IPS-15b (cell line): ENCODE results near the gene SLC35E4.

ENCODE experiments used
- H3K27me3 ChIP-seq: one replicate; pipeline ENCODE4 v1.6.1; 2013; ENCODE audit warnings: low read length; ENCODE audit not compliant: control insufficient read depth, insufficient read depth
- H3K36me3 ChIP-seq: one replicate; pipeline ENCODE4 v1.6.1; 2013; ENCODE audit warnings: low read length; ENCODE audit not compliant: control insufficient read depth, insufficient read depth
- H3K4me1 ChIP-seq: one replicate; pipeline ENCODE4 v1.6.1; 2013; ENCODE audit warnings: mild to moderate bottlenecking, low read length; ENCODE audit not compliant: control insufficient read depth, insufficient read depth
- H3K4me3 ChIP-seq: one replicate; pipeline ENCODE4 v1.5.1; 2013; ENCODE audit warnings: low read depth, low read length
- H3K9ac ChIP-seq: one replicate; pipeline ENCODE4 v1.6.1; 2013; ENCODE audit warnings: low read depth, mild to moderate bottlenecking, low read length
- H3K9me3 ChIP-seq: one replicate; pipeline ENCODE4 v1.6.1; 2013; ENCODE audit warnings: mild to moderate bottlenecking, low read length; ENCODE audit not compliant: control insufficient read depth, insufficient read depth

Gene SLC35E4

DNA sequence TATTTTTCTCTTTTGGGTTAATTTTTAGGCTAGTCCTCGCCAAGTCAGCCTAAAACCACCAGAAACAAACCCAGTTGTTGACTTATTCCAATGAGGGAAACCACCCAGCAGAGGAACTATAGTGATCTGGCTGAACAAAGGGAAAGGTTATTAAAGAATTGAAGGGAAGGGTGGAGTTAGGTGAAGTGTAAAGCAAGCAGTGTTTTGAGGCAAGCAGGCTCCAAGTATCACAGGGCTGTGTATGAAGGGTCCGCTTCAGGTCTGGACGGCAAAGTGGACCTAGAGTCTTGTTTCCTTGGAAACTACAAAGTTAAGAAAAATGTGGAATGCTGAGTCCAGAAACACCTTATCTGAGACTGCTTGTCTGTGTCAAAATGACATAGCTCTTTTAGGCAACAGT, 31.8 kb upstream of the SLC35E4 start:
- Histone ChIP-seq H3K9me3 (no peaks in the 10 kb centered on the region), H3K4me1 (no peaks in the 10 kb centered on the region)

DNA sequence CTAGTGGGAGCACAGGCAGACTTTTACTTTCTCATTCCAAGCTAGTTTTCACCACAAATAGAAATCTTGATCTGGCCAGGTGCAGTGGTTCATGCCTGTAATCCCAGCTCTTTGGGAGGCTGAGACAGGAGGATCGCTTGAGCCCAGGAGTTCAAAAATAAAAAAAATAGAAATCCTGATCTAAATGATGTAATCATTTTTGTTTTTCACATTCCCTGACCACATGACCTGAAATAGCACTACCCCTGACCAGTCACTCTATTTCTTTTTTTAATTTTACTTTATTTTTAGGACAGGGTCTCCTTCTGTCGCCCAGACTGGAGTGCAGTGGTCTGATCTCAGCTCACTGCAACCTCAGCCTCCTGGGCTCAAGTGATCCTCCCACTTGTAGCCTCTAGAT, 30.9 kb upstream of the SLC35E4 start:
- Histone ChIP-seq H3K36me3 (no peaks in the 10 kb centered on the region), H3K4me3 (no peak overlapping the region), H3K4me1 (no peaks in the 10 kb centered on the region), H3K9ac (no peak overlapping the region), H3K9me3 (no peaks in the 10 kb centered on the region), H3K27me3 (no peaks in the 10 kb centered on the region)

More for the DNA sequence above, 31.8 kb upstream of the SLC35E4 start:
- no peak overlapping the region for H3K4me3 ChIP-seq
- H3K36me3 ChIP-seq: no peaks in the 10 kb centered on the region
- no peaks in the 10 kb centered on the region for H3K27me3 ChIP-seq
- H3K9ac ChIP-seq: no peak overlapping the region

DNA sequence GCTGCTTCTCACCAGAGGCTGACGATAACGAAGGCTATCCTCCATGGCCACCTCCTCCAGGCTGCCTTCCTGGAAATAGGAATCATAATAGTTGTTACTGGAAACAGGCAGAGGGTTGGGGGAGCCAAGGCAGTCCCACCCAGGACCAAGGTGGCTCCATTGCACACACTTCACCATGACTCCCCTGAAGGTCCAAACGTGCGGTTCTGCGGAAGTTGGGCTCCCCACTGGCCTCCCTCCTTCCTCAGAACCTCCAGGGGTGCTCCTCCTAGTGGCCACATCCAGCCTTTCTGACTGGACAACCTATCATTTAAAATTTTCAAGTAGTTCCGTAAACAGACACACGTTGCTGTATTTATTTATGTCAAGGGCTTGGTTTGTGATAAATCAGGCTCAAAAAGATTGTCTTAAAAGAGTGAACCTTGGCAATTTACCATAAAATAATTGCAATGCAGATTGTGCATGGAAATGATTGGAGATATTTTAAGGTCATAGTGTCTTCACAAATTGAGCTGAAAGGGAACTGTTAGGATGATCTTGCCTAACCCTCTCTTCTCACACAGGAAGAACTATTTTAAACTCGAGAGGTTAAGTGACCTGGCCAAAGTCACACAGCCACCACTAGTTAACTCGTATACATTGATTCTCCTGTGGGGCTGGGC, 30.0 kb upstream of the SLC35E4 start:
- no peaks in the 10 kb centered on the region for H3K27me3 ChIP-seq
- H3K4me1 ChIP-seq: no peaks in the 10 kb centered on the region
- no peak overlapping the region for H3K4me3 ChIP-seq
- H3K9ac ChIP-seq: peak overlapping the region; percentile 38
- H3K36me3 ChIP-seq: peaks cover 5% of the 10 kb centered on the region
- no peaks in the 10 kb centered on the region for H3K9me3 ChIP-seq

DNA sequence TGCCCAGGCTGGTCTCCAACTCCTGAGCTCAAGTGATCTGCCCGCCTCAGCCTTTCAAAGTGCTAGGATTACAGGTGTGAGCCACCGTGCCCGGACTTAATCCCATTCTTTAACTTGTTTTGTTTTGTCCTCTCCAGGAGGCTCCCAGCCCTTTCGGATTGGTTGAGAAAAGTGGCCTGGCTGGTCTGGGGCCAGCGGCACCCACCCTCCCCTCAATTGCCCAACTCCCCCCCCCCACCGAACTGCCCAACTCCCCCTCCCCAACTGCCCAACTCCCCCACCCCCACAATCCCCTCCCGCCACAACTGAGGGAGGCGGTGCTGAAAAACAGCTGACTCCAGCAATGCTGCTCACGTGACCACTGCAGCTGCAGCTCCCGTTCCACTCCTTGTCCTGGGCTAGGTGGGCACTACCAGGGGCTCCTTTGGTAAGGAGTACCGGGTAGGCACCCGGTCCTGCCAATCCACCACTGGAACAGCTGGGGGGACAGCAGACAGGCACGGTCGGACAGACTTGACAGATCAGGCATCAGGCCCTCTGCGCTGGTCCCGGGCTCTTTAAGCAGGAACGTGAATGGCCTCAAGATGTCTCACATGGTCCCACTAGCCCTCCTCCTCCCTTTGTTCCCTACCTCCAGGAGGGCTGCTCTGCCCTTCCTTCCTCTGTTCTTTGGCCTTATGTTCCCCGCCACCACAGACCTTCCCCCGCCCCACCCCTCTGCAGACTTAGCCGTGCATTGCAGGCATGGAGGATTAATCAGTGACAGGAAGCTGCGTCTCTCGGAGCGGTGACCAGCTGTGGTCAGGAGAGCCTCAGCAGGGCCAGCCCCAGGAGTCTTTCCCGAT, 28.9 kb upstream of the SLC35E4 start, which contains the start of gene TCN2:
Gene TCN2 (plus strand): TSS at position 720 of the 845 bp plus-strand sequence. CDS start 158 bp downstream, outside the sequence.
- H3K4me1 ChIP-seq: no peaks in the 10 kb centered on the region
- H3K9ac ChIP-seq: no peak within 1 kb of the TSS
- no peaks in the 10 kb centered on the region for H3K27me3 ChIP-seq
- H3K36me3 ChIP-seq: peaks cover 7% of the 10 kb centered on the region
- H3K4me3 ChIP-seq: peak within 1 kb of the TSS; percentile 64
- H3K9me3 ChIP-seq: no peaks in the 10 kb centered on the region

DNA sequence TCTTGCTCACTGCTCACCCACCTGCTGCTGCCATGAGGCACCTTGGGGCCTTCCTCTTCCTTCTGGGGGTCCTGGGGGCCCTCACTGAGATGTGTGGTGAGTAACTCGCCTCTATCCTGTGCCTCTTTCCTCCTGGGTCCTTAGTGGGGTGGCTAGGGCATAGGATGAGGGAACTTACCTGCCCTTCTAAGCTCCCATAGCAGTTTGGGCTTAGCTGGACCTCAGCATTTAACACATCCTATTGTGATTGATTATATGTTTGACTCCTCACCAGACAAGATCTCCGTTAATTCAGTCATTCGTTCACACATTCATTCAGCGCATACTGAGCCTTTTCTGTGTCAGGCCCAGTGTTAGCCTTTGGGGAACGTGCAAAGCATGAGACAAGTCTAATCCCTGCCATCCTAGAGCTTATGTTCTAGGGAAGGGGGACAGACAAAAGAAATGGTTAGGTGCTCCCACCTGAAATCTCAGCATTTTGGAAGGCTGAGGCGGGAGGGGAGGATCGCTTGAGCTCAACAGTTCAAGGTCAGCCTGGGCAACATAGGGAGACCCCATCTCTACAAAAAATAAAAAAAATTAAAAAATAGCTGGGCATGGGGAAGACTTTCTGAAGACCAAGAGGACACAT, 28.2 kb upstream of the SLC35E4 start:
- Histone ChIP-seq H3K36me3 (peaks cover 8% of the 10 kb centered on the region), H3K9ac (no peak overlapping the region), H3K9me3 (no peaks in the 10 kb centered on the region), H3K4me1 (no peaks in the 10 kb centered on the region), H3K27me3 (no peaks in the 10 kb centered on the region), H3K4me3 (peak overlapping the region; percentile 64)

DNA sequence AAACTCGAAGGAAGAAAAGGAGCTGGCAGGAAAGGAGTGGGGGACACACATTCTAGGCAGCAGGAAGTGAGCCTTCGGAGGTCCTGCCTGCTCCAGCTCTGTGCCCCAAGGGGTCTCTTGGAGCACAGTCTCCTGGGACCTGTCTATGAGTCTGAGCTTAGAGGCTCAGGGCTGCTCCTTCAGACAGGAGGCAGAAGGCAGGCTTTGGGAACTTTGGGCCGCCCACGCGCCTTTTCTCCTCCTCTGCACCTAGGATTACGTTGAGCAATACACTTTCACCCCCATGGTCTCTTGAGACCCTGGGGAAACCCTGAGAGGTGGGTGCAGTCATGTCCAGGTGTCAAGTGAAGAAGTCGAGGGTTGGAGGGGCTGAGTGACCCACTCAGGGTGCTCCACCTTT, 27.6 kb upstream of the SLC35E4 start:
- Histone ChIP-seq H3K4me1 (no peaks in the 10 kb centered on the region), H3K4me3 (no peak overlapping the region), H3K9me3 (no peaks in the 10 kb centered on the region), H3K36me3 (peaks cover 8% of the 10 kb centered on the region), H3K9ac (no peak overlapping the region), H3K27me3 (no peaks in the 10 kb centered on the region)

DNA sequence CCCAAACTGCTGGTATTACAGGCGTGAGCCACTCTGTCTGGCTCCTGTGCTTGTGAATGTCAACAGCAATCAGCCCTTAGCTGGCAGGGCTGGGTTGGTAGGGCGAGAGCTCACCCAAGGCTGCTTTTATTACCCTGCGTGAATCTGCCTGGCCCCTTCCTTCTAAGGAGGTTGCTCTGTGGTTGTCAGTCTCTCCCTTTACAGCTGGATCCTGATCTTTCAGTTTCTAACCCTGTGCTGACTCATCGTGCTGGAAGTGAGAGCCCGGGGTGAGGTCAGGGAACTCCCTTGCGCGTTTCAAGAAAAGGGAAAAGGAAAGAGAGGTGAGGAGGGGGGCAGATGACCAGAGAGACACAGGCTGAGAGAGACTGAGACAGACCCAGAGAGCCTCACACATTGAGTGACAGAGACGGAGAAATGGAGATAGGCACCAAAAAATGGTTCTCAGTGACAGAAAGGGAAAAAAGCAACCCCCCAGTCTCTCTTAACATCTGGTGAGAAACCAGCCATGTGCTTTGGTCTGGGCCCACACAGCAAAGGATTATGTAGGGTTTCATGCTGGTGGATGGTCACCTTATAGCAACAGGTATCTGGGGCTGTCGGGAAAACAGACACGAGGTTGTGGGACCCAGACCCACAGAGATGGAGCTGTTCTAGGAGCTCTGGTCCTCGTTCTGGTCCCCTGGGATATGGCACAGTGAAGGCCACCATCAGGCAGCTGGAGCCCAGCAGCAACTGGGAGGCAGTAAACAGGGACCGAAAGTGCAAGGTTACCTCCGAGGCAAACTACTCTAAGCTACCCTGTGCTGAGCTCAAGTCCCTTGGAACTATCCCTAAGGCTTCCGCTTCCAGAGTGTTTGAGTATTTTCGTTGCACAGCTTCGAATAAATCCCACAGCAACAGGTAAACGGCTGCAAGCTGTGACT, 26.1 kb upstream of the SLC35E4 start:
- Histone ChIP-seq H3K9me3 (no peaks in the 10 kb centered on the region), H3K9ac (no peak overlapping the region), H3K4me1 (no peaks in the 10 kb centered on the region), H3K36me3 (peaks cover 8% of the 10 kb centered on the region), H3K4me3 (no peak overlapping the region), H3K27me3 (no peaks in the 10 kb centered on the region)

DNA sequence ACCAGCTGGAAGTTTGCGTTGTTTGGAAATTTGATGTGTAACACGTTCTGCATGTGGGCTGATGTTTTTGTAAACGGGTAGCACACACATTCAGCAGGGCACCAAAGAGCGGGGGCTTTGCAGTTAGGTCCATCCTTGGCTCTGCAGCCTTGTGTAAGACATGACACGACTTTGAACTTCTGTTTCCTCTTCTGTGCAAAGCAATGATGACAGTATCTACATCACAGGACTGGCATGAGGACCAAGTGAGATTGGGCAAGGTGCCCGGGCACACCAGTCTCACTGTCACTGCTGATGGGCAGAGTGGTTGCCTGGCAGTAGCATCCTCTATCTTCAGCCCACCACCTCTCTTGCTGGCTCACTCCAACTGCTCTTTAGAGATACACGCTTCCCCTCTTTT, 25.3 kb upstream of the SLC35E4 start:
- peaks cover 8% of the 10 kb centered on the region for H3K36me3 ChIP-seq
- H3K27me3 ChIP-seq: no peaks in the 10 kb centered on the region
- no peaks in the 10 kb centered on the region for H3K9me3 ChIP-seq
- no peak overlapping the region for H3K4me3 ChIP-seq
- no peaks in the 10 kb centered on the region for H3K4me1 ChIP-seq
- no peak overlapping the region for H3K9ac ChIP-seq

DNA sequence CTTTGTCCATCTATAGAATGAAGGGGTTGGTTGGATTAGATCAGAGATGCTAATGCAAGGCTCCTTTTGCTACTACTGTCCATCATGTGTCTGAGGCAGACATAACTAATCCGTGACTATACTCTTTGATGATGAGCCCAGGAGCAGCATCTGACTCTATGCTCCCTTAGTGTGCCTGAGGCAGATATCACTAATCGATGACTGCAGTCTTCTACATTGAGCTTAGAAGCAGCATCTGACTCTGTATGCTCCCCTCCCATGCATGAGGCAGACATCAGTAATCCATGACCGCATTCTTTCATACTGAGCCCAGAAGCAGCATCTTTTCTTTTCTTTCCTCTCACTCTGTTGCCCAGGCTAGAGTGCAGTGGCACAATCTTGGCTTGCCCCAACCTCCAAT, 24.4 kb upstream of the SLC35E4 start:
- Histone ChIP-seq H3K9ac (no peak overlapping the region), H3K4me1 (no peaks in the 10 kb centered on the region), H3K27me3 (no peaks in the 10 kb centered on the region), H3K4me3 (no peak overlapping the region), H3K36me3 (peaks cover 12% of the 10 kb centered on the region), H3K9me3 (no peaks in the 10 kb centered on the region)

DNA sequence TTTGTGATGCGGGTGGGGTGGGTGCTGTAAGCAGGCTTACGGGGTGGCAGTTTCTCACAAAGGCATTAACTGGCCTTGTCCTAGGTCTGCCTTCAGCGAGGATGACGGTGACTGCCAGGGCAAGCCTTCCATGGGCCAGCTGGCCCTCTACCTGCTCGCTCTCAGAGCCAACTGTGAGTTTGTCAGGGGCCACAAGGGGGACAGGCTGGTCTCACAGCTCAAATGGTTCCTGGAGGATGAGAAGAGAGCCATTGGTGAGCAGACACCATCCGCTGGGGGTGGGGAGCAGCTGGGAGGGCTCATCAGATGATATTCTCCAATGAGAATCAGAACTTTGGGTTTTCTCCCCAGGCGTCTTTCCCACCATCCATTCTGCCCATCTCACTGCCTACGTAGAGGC, 22.8 kb upstream of the SLC35E4 start:
- H3K9me3 ChIP-seq: no peaks in the 10 kb centered on the region
- H3K36me3 ChIP-seq: peaks cover 12% of the 10 kb centered on the region
- no peak overlapping the region for H3K9ac ChIP-seq
- no peak overlapping the region for H3K4me3 ChIP-seq
- no peaks in the 10 kb centered on the region for H3K4me1 ChIP-seq
- H3K27me3 ChIP-seq: no peaks in the 10 kb centered on the region

DNA sequence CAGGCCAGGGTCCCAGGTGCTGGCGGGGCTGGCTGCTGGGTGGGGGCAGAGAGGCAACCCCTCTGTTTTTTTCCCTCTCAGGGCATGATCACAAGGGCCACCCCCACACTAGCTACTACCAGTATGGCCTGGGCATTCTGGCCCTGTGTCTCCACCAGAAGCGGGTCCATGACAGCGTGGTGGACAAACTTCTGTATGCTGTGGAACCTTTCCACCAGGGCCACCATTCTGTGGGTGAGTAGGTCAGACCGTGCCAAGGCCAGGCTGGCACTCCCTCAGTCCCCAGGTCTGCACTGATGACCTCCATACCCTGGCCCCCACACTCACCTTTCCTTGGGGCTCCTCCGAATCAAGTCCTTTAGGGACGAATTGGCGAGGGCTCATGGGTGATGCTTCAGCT, 21.3 kb upstream of the SLC35E4 start:
- H3K4me3 ChIP-seq: no peak overlapping the region

More for the DNA sequence above, 21.3 kb upstream of the SLC35E4 start:
- H3K9ac ChIP-seq: no peak overlapping the region
- H3K27me3 ChIP-seq: no peaks in the 10 kb centered on the region
- H3K4me1 ChIP-seq: no peaks in the 10 kb centered on the region
- no peaks in the 10 kb centered on the region for H3K9me3 ChIP-seq
- H3K36me3 ChIP-seq: peaks cover 12% of the 10 kb centered on the region
